Measurements from ENCODE around the gene EFCAB11.

EFCAB11 gene

DNA sequence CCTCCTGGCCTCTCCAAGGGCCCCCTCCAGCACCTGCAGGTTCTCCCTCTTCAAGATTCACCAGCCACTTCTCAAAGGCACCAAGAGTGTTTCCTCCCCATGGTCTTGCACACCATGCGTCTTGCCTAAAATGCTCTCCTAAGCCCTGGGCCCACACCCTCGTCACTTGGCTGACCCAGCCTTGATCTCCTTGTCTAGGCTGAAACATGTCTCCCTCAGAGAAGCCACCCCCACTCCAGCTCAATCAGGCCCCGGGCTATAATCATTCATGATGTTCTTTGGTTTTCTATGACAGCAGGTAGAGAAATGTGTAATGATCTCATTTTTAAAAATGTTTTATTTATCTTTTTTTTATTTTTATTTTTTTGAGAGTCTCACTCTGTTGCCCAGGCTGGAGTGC lies 88.1 kb downstream of the EFCAB11 start:
- DNase-seq (ENCODE audit: low spot score) = no peak

DNA sequence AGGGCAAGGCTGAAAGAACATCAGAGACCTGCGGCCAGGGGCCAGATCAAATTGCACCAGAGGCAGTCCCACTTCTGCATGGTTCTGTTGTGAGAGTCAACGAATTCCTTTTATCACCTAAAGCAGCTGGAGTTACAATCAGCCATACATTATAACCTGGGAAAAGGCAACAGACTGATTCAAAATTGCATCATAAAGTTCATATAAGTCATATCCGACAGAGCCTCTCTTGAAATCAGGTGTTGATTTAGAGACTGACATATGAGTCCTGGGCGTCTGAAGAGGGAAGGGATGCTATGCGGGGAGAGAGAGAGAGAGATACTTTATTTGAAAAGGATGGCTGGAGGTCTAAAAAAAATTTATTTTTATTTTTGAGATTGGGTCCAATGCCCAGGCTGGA lies 89.4 kb downstream of the EFCAB11 start:
- no peak for DNase-seq (ENCODE audit: low spot score)

DNA sequence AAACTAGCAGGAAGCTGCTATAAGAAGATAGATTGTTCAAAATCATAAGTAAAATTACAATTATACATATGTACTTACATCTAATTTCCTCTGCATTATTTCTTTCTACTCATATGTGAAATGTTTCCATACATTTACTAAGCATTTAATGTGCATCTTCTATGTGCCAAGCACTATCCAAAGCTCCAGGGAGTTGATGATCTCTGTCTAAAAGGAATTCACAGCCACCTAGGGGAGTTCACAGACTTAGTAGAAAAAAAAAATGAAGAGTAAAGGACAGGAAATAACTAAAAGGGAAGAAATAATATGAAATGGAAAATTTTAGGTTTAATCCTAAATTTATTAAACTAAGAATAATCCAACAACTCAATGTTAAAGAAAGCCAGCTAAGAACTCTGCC lies 91.7 kb downstream of the EFCAB11 start:
- no peak for DNase-seq (ENCODE audit: low spot score)

DNA sequence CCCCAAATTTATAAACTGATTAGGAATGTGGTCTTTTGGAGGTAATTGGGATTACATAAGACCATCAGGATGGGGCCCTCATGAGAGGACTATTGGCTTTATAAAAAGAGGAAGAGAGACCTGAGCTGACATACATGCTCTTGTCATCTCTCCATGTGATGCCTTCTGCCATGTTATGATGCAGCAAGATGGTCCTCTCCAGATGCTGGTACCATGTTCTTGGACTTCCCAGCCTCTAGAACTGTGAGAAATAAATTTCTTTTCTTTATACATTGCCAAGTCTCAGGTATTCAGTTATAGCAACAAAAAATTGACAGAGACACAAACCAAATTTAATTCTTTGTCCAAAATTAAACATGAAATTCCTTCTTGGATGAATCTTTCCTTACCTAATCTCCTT lies 92.9 kb downstream of the EFCAB11 start:
- no peak for DNase-seq (ENCODE audit: low spot score)

DNA sequence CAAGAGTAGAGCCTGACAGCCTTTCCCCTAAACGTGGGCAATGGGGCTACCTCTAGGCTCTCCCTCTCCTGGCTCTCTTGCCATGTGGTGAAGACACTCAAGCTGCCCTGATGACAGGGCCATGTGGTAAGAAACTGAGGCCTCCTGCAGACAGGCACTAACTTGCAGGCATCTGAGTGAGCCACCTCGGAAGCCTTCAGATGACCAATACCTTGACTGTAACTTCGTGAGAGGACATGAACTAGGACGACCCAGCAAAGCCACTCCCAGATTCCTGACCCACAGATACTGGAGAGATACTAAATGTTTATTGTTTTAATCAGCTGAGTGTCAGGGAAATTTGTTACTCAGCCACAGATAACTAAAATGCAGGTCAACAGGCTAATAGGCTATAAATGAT lies 96.4 kb downstream of the EFCAB11 start:
- DNase-seq (ENCODE audit: low spot score) = no peak

DNA sequence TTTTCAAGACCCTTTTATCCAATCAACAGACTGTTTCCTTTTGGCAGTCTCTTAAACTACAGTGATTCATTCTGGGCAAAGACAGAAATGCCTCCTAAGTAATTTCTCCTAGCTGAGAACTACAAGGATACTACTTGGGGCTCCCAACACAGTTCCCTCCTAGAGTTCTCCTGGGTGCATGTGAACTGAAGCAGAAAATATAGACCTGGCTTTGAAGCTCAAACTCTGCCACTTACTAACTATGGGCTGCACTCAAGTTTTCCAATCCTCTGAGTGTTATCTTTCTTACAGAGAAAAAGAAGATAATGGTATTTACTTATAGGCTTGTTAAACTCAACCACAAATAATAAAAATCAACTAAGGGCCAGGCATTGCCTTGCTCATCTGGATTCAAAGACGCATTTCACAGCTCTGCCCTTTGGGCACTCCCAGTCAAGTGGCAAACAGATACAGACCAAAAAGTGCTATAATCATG lies 97.6 kb downstream of the EFCAB11 start:
- no peak for DNase-seq (ENCODE audit: low spot score)

DNA sequence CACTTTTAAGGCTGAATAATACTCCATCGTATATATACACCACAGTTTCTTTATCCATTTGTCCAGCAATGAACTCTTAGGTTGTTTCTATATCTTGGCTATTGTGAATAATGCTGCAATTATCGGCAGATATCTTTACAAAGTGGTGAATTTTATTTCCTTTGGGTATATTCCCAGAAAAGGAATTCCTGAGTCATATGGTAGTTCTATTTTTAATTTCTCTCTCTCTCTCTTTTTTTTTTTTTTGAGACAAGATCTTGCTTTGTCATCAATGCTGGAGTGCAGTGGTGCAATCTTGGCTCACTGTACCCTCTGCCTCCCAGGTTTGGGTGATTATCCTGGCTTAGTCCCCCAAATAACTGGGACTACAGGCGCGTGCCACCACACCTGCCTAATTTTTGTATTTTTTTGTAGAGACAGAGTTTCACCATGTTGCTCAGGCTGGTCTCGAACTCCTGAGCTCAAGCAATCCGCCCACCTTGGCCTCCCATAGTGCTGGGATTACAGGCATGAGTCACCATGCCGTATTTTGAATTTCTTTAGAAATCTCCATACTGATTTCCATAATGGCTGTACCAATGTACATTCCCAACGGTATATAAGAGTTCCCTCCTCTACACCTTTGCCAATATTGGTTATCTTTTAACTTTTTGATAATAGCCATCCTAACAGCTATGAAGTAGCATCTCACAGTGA lies 98.4 kb downstream of the EFCAB11 start:
- DNase-seq (ENCODE audit: low spot score) = no peak

DNA sequence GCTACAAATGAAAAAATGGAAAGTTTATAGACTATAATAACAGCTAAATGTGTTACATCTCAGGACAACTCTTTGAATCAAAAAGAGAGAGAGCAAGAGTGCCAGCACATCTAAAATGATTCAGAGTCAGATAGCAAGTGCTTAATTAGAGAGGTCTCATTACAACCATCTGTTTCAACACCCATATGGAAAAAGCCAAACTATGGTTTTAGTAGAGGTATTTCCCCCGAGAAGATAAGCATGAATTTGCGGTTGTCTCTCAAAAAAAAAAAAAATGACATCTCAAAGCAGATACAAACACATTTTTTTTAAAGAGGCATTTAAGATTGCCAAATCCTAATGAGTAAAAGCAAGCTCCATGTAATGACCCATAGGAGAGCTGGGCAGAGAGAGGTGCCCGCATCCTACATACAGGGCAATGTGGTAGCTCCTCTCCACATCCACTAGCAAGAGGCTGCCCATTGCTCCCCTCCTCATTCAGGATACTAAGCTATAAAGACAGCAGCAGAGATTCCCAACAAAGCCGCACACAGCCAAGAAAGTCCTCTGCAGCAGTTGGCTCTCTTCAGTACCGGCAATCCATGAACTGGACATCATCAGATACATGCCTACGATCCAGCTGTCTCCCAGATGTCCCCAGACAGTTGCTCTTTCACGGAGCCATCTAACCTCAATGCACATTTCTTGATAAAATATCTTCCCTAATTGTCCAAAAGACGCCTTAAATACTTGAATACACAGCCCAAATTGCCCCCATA lies 100.4 kb downstream of the EFCAB11 start:
- no peak for DNase-seq (ENCODE audit: low spot score)

DNA sequence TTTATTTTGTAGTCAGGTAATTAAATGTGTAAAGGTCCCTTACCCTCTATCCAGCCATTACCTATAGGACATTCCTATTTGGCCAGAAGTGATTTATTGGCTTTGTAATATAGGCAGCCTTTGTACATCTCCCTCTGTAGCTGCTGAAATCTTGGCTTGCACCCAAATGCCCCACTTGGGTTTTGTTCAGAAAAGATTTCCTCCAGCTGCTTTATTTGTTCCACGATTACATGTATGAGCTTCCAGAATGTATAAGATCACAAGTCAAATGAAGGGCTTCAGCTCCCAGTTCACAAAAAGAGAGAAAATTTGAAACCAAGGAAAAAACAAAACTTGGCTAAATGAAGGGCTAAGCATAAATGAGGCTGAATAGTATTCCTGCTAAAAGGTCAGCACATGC lies 103.4 kb downstream of the EFCAB11 start:
- DNase-seq (ENCODE audit: low spot score) = no peak

DNA sequence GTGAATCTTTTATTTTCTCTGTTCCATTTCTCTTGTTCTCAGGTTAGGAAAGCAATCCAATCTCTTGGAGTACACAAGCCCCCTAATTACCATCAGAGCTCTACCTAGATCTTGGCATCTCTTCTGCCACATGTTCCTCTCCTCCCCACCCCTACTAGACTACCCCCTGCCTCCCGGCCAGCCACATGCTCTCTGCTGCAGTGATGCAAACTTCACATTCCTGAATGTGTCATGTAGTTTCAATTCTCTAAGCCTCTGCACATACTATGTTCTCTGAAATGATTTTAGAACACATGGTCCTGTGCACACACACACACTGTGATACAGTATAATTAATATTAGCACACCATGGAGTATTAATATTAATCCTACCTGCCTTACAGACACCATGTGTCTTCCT lies 104.6 kb downstream of the EFCAB11 start:
- peak; percentile 41 for DNase-seq (ENCODE audit: low spot score)

DNA sequence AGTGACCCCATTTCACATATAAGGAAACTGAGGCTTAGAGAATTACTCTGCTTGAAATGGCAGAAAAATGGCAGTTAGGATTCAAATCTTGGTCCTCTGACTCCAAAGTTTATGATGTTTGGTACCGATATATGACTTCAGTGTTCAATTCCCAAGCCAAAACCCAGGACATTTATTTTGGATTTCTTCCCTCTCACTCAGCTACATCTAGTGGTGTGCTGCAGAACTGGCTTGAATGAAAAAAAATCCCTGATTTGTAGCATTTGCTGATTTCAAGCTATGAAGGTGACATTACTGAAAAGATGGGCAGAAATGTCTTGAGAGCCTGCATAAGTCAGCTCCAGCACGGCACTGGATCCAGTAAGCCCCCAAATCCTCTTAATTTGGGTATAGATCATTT lies 106.4 kb downstream of the EFCAB11 start:
- DNase-seq (ENCODE audit: low spot score) = no peak

DNA sequence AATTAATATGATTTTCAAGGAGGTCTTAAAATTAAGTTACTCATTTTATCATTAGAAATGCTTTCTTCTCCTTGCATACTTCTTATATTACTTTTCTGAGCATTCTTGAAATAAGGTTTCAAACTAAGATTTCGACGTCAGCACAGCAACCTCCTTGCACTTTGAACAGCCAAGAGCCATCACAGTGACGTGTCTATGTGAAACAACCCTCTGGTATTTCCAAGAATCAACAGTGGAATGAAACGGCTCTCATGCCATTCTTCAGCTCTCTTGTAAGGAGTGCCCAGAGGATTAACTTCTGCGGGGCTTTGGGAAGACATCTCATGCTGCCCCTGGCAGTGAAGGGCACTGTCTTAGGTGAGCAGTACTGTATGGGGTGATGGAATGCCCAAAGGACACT lies 109.2 kb downstream of the EFCAB11 start:
- DNase-seq (ENCODE audit: low spot score) = peak; percentile 72

DNA sequence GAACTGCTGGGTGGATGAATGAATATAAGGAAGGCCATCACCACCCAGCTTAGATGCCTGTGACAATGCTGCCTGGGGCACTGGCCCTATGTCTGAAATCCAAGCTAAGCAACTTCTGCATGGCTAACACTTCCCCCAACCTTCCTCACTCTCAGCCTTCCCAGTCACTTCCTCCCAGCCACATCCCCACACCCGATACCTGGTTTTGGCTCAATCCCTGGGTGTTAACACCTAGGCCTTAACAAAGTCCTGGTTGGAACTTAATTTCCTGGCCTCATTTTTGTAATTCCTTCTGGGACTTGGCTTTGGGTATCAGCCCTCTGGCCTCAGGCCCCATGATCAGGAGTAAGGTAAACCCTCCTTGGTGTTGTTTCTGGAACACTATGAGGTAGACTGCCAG lies 110.0 kb downstream of the EFCAB11 start:
- no peak for DNase-seq (ENCODE audit: low spot score)

DNA sequence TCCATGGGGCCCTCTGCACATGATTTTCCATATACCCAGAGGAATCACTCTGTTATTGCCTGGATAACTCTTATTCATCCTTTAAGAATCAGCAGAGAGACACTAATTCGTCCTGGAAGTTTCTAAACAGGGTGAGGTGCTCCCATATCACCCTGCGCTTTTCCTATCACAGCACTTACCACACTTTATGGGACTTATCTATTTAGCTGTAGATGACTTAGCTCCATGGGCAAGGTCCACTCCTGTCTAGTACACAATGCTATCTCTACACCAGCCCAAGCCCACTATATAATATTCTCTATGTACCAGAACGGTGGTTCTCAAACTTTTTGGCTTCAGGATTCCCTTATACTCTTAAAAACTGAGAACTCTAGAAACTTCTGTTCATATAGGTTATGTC lies 111.7 kb downstream of the EFCAB11 start:
- DNase-seq (ENCODE audit: low spot score) = no peak

DNA sequence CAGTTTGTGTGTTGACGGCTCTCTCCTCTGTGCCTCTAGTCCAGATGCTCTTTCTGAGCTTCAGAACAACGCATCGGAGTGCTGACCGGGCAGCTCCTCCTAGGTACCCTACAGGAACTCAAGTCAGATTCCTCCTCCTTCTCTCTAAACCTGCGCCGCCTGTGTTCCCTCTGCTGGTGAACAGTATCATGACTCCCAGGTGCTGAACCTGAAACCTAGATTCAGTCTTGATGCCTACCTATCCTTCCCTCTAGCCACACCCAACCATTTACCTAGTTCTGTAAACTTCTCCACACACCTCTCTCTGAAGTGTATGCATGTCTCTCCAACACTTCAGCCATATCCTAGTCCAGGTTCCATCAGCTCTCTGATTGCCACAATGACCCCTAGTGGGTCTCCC lies 112.7 kb downstream of the EFCAB11 start:
- DNase-seq (ENCODE audit: low spot score) = no peak

DNA sequence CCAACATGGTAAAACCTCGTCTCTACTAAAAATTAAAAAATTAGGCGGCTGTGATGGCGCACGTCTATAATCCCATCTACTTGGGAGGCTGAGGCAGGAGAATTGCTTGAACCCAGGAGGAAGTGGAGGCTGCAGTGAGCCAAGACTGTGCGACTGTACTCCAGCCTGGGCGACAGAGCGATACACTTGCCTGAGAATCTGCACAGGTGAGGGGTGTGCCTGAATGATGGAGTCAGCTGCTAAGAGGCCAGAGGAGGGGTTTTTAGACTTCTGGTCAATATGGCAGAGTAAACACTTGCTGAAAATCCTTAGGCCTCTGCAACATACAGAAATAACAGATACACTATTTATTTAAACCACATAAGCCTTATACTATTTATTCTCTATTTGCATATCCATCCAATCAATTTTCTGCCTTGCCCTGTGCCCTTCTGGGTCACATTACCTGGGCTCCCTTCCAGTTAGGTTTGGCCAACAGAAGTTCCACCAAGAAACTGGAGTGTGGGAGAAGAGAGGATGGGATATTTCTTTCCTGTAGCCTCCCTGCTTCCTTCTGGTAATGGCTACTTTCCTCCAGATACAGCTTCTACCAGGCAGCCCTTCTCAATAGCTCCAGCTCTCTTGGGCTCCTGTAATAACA lies 117.6 kb downstream of the EFCAB11 start:
- no peak for DNase-seq (ENCODE audit: low spot score)

DNA sequence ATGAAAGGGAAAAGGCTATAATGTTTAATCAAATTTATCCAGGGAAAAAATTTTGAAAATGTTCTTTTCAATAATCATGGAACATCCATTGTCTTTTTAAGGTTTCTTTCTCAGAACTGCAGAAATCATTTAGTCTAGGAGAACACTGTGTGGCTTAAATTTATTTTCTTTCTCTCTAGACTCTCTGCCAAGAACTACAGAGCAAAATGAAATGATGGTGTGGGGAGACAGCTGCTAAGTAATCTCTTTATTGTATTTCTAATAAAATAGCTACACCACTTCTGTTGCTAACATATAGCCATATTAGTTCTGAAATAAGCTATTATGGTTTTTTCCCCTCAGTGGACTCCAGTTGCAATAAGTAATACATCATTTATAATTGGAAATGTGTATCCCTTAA lies 120.9 kb downstream of the EFCAB11 start:
- no peak for DNase-seq (ENCODE audit: low spot score)

DNA sequence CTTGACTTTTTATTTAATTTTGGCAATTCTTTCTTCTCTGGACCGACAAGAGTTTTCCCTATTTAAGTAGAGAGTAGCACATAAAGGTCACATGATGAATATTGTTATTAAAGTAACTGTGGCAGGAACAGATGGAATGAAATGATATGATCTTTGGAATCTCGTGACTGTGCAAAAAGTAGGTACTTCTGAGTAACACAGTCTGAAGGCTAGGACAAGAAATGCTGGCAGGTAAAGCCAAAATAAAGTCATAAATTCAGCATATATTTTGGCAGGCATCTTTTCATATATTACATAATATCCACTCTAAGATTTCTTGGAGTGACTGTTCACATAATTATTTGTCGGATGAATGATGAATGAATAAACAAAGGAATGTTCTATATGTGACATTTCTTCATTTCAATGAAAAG lies 121.4 kb downstream of the EFCAB11 start:
- no peak for DNase-seq (ENCODE audit: low spot score)

DNA sequence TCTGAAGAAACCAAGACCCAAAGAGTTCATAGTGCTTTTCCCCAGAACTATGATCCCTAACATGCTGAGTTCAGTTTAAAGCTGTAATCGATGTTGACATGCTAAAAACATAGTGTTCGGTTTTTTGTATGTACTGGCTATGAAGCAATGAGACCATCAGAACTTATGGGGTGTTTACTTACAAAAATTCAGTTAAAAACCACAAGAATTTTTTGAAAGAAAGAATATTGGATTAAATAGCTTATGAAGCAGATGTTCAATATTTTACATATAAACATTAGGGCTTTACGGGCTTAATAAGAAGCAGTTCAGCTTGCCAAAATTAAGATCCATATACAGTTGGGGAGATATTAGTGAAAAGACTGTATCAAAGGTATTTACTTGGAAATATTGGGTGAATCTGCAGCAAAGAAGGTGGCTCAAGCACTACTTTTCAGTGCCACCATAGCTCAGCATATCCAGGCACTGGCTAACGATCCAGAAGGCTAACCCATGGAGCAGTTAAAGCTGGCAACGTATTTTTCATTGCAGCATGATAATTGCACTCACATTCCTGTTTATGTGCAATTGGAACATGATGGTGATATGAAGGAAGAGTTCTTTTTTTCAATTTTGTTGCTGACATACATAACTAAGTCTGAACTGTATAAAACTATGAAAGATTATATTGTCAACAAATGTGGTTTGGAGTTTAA lies 125.9 kb downstream of the EFCAB11 start:
- no peak for DNase-seq (ENCODE audit: low spot score)

DNA sequence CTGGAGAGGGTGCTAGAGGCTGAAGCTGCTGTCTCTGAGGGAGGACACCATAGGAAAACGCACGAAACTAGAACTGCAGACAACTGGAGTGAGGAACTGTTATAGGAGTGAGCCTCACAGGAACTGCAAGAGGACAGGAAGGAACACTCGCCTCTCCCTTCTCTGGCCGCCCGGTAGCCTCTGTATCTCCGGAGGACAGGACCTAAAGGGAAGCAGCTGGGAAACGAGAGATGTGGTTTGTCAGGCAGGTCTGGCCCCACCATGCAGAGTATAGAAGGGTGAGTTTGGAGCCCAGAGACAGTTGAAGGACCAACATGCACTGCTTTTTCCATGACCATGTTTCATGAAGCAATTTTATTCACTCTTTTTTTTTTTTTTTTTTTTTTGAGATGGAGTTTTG lies 127.3 kb downstream of the EFCAB11 start:
- no peak for DNase-seq (ENCODE audit: low spot score)

DNA sequence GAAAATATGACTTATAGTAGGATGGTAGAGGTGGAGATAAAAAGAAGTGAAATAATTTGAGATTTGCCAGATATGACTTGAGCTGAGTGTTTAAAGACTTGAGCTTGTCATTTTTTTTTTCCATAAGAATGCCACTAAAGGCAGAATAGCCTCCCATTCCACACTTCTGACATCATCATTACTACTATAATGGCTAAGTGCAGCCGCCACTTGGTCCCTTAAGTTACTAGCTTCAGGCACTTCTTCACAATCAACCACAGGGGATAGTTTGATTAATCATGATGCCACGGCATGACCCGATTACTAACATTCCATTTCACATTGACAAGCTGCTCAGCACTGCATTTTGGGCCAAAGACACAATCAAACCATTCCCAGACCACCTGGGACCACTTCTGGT lies 127.9 kb downstream of the EFCAB11 start:
- no peak for DNase-seq (ENCODE audit: low spot score)

DNA sequence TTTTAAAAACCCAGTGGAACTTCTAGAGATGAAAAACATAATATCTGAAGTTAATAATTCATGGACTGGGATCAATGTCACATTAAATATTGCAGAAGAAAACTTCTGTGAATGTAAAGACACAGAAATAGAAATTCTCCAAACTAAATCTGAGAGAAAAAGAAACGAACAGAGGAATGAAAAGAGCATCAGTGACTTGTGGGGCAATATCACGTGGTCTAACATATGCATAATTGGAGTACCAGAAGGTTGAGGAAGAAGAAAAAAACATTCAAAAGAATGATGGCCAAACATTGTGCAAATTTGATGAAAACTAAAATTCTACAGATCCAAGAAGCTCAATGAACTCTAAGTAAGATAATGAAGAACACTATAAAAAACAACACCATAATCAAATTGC lies 130.8 kb downstream of the EFCAB11 start:
- DNase-seq (ENCODE audit: low spot score) = no peak

DNA sequence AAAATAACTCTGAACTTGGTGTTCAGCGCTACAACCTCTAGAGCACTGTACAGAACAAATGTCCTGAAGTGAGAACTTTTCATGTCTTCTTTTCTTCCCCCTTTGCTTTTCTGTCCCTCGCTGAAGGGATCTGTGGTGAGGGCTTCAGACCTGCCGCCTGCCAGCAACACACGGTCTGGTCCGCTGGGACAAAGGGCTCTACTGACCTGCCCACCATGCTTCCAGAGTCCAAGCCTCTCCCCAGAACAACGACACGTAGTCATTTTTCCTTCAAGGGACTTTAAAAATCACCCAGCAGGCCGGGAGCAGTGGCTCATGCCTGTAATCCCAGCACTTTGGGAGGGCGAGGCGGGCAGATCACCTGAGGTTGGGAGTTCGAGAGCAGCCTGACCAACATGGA lies 140.4 kb downstream of the EFCAB11 start:
- no peak for DNase-seq (ENCODE audit: low spot score)
